ENCODE results near the gene FAM76A. TPM values are rescaled to one million over a fixed set of nuclear protein-coding genes. Genes with fewer than 3 reads are reported as not detected.

Gene FAM76A
- total RNA-seq, 4 donors from 2014 or later: 16.7 to 41.3 (median 23.7) TPM

DNA sequence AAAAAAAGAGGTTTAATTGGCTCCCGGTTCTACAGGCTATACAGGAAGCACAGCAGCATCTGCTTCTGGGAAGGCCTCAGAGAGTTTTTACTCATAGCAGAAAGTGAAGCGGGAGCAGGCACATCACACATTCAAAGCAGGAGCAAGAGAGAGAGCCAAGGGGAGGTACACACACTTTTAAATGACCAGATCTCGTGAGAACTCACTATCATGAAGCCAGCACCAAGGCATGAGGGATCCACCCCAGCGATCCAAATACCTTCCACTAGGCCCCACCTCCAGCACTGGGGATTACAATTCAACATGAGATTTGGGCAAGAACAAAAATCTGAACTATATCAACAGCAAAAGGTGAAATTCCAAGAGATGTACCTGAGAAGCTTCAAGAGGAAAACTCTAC, 20.8 kb upstream of the FAM76A start:
- H3K4me1 ChIP-seq: no peaks in the 10 kb centered on the region
- H3K9me3 ChIP-seq: peaks cover 0 to 8% (median 0%) of the 10 kb centered on the region in 4 donors
- no peak overlapping the region for H3K27ac ChIP-seq
- TF ChIP-seq, protein P1, sequence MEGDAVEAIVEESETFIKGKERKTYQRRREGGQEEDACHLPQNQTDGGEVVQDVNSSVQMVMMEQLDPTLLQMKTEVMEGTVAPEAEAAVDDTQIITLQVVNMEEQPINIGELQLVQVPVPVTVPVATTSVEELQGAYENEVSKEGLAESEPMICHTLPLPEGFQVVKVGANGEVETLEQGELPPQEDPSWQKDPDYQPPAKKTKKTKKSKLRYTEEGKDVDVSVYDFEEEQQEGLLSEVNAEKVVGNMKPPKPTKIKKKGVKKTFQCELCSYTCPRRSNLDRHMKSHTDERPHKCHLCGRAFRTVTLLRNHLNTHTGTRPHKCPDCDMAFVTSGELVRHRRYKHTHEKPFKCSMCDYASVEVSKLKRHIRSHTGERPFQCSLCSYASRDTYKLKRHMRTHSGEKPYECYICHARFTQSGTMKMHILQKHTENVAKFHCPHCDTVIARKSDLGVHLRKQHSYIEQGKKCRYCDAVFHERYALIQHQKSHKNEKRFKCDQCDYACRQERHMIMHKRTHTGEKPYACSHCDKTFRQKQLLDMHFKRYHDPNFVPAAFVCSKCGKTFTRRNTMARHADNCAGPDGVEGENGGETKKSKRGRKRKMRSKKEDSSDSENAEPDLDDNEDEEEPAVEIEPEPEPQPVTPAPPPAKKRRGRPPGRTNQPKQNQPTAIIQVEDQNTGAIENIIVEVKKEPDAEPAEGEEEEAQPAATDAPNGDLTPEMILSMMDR (IDR thresholded peaks at IDR 0.05): no peak
- TF ChIP-seq EP300 (IDR thresholded peaks at IDR 0.05): no peak
- no peak for TF ChIP-seq POLR2A (IDR thresholded peaks at IDR 0.05)
- no peak for DNase-seq (ENCODE audit: low spot score in 2 of 2)
- no peak overlapping the region for H3K4me3 ChIP-seq
- H3K27me3 ChIP-seq: no peaks in the 10 kb centered on the region
- no peaks in the 10 kb centered on the region for H3K36me3 ChIP-seq
- WGBS, 2 donors: 77 to 85% methylated on average over 4 of the region's 4 CpGs

DNA sequence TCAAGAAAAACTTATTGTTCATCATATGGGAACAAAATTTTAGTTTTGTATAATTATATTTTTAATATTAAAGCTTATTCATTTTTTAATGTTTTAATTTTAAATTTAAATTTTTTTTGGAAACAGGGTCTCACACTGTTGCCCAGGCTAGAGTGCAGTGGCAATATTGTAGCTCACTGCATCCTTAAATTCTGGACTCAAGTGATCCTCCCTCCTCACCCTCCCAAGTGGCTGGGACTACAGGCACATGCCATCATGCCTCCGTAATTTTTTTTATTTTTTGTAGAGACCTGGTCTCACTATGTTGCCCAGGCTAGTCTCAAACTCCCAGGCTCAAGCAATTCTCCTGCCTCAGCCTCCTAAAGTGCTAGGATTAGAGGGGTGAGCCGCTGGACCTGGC, 20.2 kb upstream of the FAM76A start:
- Histone ChIP-seq H3K4me3 (no peak overlapping the region), H3K27ac (no peak overlapping the region), H3K27me3 (no peaks in the 10 kb centered on the region), H3K4me1 (no peaks in the 10 kb centered on the region), H3K9me3 (peaks cover 0 to 8% (median 0%) of the 10 kb centered on the region in 4 donors), H3K36me3 (no peaks in the 10 kb centered on the region)
- TF ChIP-seq POLR2A (IDR thresholded peaks at IDR 0.05): no peak
- no peak for TF ChIP-seq EP300 (IDR thresholded peaks at IDR 0.05)
- TF ChIP-seq, protein P1 (IDR thresholded peaks at IDR 0.05): no peak
- DNase-seq (ENCODE audit: low spot score in 2 of 2): no peak
- WGBS, 2 donors: 78 to 79% methylated on average over 2 of the region's 2 CpGs

DNA sequence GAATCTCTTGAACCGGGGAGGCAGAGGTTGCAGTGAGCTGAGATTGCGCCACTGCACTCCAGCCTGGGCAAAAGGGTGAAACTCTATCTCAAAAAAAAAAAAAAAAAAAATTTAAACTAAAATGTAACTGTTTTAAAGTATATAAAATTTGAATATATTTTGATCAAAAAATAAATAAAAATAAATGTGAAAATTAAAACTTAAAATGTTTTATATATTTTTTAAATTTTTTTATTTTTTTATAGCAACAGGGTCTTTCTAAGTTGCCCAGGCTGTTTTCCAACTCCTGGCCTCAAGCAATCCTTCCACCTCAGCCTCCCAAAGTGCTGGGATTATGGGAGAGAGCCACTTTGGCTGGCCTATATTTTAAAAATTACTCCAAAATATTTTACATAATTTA, 15.2 kb upstream of the FAM76A start:
- TF ChIP-seq, protein P1 (IDR thresholded peaks at IDR 0.05): no peak
- TF ChIP-seq POLR2A (IDR thresholded peaks at IDR 0.05) (no peak), EP300 (IDR thresholded peaks at IDR 0.05) (no peak)
- WGBS, 2 donors: 94 to 98% methylated on average over 2 of the region's 2 CpGs
- H3K4me3 ChIP-seq: no peak overlapping the region

DNA sequence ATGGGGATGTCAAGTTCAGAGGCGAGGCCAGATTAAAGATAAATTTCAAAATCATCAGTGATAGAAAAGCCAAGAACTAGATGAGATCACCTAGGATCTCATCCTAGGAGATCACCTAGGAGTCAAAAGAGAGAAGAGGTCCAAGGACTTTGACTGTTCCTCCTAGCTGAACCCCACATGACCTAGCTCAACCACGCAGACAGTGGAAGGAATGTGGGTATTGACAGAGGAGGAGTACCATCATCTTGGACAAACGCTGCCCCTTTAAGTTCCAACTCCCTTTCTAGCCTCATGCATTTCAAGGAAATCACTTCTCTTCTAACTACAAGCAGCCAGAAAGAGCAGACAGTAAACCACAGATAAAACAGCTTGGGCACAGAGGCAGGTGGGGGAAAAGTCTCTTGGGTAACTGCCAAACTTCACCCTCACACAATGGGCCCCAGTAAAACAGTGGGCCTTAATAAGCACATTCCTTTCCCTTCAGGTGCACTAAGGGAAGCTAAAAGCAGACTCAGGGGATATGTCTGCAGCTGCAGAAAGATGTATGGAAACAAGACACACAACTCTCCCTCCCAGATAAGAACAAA, 12.5 kb upstream of the FAM76A start:
- no peaks in the 10 kb centered on the region for H3K36me3 ChIP-seq
- WGBS, 2 donors: 45 to 54% methylated on average over 3 of the region's 3 CpGs
- peaks cover 0 to 9% (median 0%) of the 10 kb centered on the region in 4 donors for H3K9me3 ChIP-seq
- TF ChIP-seq EP300 (IDR thresholded peaks at IDR 0.05): no peak
- TF ChIP-seq, protein P1 (IDR thresholded peaks at IDR 0.05): no peak
- no peak for TF ChIP-seq POLR2A (IDR thresholded peaks at IDR 0.05)
- no peak for DNase-seq (ENCODE audit: low spot score in 2 of 2)
- H3K4me1 ChIP-seq: no peaks in the 10 kb centered on the region
- no peak overlapping the region for H3K27ac ChIP-seq
- no peaks in the 10 kb centered on the region for H3K27me3 ChIP-seq
- no peak overlapping the region for H3K4me3 ChIP-seq

More for the DNA sequence above, 15.2 kb upstream of the FAM76A start:
- H3K27me3 ChIP-seq: no peaks in the 10 kb centered on the region
- H3K4me1 ChIP-seq: no peaks in the 10 kb centered on the region
- no peak for DNase-seq (ENCODE audit: low spot score in 2 of 2)
- H3K9me3 ChIP-seq: no peaks in the 10 kb centered on the region
- no peaks in the 10 kb centered on the region for H3K36me3 ChIP-seq
- no peak overlapping the region for H3K27ac ChIP-seq

DNA sequence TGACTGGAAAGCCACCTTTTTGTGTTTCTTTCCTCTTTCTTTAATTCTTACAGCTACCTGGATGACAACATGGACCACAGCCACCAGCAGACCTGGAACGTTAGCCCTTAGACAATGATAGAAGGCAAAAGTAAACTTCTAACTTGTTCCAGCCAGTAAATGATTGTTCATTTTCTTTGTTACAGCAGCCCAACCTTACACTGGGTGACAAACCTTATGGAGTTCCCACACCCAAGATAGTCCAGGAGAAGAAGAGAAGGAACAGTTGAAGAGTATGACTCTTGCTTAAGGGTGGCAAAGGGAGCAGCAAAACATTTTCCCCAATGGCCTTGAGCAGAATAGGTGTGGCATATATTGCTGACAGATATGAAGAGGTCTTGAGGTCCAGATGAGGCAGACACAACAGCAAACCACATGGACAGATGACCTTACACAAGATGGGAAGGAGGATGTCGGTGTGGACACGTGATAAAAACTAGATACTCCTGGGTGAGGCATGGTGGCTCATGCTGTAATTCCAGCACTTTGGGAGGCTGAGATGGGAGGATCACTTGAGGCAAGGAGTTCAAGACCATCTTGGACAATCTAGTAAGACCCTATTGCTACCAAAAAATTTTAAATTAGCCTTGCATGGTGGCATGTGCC, 11.8 kb upstream of the FAM76A start:
- TF ChIP-seq EP300 (IDR thresholded peaks at IDR 0.05) (no peak), POLR2A (IDR thresholded peaks at IDR 0.05) (no peak)
- TF ChIP-seq, protein P1 (IDR thresholded peaks at IDR 0.05): no peak
- Histone ChIP-seq H3K4me3 (no peak overlapping the region), H3K9me3 (peaks cover 0 to 9% (median 0%) of the 10 kb centered on the region in 4 donors), H3K4me1 (no peaks in the 10 kb centered on the region), H3K27ac (no peak overlapping the region), H3K36me3 (no peaks in the 10 kb centered on the region), H3K27me3 (no peaks in the 10 kb centered on the region)
- no peak for DNase-seq (ENCODE audit: low spot score in 2 of 2)
- WGBS, 2 donors: 79 to 82% methylated on average over 3 of the region's 3 CpGs
